Measurements from ENCODE around the gene OR4C15.

OR4C15 gene

DNA sequence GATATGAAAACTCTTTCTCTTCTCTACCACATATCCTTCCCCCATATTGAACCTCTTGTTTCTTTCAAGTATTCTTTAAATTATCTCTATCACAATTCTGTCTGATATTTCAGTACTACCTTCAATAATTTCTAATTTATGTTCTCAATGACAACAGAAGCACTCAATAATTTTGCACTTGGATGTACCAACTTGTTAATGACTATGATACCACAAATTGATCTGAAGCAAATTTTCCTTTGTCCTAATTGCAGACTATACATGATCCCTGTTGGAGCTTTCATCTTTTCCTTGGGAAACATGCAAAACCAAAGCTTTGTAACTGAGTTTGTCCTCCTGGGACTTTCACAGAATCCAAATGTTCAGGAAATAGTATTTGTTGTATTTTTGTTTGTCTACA lies at the start of gene OR4C15:
OR4C15 (plus strand) TSS at position 301 of the 400 bp plus-strand sequence; CDS start at position 301, 0 bp downstream.
- no peak for DNase-seq (ENCODE audit: low read depth in 2 of 2)

DNA sequence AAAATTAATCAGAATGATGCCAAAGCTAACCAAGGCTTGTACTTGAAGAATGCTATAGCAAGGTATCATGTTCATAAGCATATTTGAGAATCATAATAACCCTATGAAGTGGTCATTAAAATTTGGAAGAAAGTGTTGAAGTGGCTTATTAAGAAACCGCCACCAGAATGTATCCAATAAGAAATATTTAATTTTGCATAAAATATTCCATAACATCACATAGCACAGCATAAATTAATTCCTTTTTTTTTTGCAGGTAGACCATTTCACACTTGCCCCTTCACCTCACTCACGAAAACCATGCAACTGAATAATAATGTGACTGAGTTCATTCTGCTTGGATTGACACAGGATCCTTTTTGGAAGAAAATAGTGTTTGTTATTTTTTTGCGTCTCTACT lies 17.6 kb downstream of the OR4C15 start, which contains the start of gene OR4C16:
OR4C16 (plus strand) TSS at position 301 of the 400 bp plus-strand sequence; CDS start at position 301, 0 bp downstream.
- DNase-seq (ENCODE audit: low read depth in 2 of 2) = no peak

DNA sequence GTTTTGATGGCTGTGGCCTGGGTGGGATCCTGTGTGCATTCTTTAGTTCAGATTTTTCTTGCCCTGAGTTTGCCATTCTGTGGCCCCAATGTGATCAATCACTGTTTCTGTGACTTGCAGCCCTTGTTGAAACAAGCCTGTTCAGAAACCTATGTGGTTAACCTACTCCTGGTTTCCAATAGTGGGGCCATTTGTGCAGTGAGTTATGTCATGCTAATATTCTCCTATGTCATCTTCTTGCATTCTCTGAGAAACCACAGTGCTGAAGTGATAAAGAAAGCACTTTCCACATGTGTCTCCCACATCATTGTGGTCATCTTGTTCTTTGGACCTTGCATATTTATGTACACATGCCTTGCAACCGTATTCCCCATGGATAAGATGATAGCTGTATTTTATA lies 18.3 kb downstream of the OR4C15 start:
- no peak for DNase-seq (ENCODE audit: low read depth in 2 of 2)
